ENCODE measurements around the gene PNPLA7.

DNA sequence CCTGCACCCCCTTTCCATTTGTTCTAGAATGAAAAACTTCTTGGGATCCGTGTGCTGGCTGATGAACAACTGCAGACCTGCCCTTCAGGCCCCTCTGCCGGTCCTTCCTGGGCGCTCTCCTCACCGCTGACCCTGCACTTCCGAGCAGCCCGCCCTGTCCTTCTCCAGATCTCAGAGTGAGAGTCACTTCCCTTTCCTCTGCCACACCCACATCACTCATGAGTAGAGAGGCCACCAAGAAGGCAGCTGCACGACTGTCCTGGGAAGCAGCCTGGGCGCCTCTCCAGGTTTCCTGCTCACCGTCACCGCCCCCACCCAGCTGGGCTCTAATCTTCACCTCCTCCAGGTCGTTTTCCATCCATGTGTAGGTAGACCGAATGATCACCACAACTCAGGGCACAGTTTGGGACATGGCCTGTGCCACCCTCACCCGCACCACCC is 56.1 kb downstream of the PNPLA7 start:
- TF ChIP-seq, protein P1, sequence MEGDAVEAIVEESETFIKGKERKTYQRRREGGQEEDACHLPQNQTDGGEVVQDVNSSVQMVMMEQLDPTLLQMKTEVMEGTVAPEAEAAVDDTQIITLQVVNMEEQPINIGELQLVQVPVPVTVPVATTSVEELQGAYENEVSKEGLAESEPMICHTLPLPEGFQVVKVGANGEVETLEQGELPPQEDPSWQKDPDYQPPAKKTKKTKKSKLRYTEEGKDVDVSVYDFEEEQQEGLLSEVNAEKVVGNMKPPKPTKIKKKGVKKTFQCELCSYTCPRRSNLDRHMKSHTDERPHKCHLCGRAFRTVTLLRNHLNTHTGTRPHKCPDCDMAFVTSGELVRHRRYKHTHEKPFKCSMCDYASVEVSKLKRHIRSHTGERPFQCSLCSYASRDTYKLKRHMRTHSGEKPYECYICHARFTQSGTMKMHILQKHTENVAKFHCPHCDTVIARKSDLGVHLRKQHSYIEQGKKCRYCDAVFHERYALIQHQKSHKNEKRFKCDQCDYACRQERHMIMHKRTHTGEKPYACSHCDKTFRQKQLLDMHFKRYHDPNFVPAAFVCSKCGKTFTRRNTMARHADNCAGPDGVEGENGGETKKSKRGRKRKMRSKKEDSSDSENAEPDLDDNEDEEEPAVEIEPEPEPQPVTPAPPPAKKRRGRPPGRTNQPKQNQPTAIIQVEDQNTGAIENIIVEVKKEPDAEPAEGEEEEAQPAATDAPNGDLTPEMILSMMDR (IDR thresholded peaks at IDR 0.05), result no peak
- TF ChIP-seq SIN3A (IDR thresholded peaks at IDR 0.05; ENCODE audit: borderline replicate concordance, insufficient read depth, low read depth, low read length), result no peak
- TF ChIP-seq POLR2AphosphoS5 (IDR thresholded peaks at IDR 0.05; ENCODE audit: low read depth, low read length), result no peak
- no peak for TF ChIP-seq TCF7L2 (IDR thresholded peaks at IDR 0.05; ENCODE audit: low read depth, low read length)

Data from Panc1 (cell line).